ENCODE data around the gene TMEM132A. TPM values are rescaled to one million over a fixed set of nuclear protein-coding genes. Genes with fewer than 3 reads are reported as not detected.

Gene TMEM132A
- total RNA-seq, 2 experiments from 2014 or later = 3.3 to 5.7 TPM

DNA sequence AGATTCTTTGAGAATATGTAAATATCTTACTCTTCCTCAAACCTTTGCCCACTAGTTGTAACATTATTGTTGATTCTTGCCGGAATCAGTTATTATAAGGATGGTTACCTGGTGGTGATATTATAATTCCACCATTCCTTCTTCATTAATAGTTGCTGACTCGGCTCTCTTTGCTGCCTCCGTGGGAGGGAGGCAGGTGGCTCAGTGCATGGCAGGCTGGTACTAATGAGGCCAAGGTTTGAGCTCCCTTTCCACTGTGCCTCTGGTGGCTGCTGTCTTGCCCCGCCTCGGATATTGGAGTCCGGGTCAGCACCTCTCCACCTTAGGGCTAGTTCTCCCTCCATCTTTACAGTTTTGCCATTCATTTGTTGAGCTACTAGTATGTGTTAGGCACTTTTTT lies 59.9 kb downstream of the TMEM132A start:
- peak; percentile 59 for DNase-seq
- Mint-ChIP-seq H3K4me3 (peak overlapping the region; percentile 84), H3K36me3 (peaks cover 84% of the 10 kb centered on the region), H3K27me3 (no peaks in the 10 kb centered on the region), H3K27ac (peak overlapping the region; percentile 99), H3K4me1 (ENCODE audit: low read depth) (peaks cover 90% of the 10 kb centered on the region), H3K9me3 (no peaks in the 10 kb centered on the region)
- ChIA-PET CTCF (no interaction called here), POLR2A (interaction anchor here (0.9 to 5.4 kb wide), 10 partner anchors 11 to 129 kb away, joined by 3 to 46 read pairs (median 5); no protein-coding TSS in a partner anchor)
- intact Hi-C loops (cut with micrococcal nuclease) = no loop called here

GRCh38 chr11:60984636-60985035 lies 60.4 kb downstream of the TMEM132A start:
- peaks cover 94% of the 10 kb centered on the region for H3K4me1 Mint-ChIP-seq (ENCODE audit: low read depth)
- peaks cover 89% of the 10 kb centered on the region for H3K36me3 Mint-ChIP-seq
- peak overlapping the region; percentile 99 for H3K27ac Mint-ChIP-seq
- intact Hi-C loops (cut with micrococcal nuclease) = no loop called here
- POLR2A ChIA-PET = interaction anchor here (0.9 to 5.4 kb wide), 10 partner anchors 10 to 128 kb away, joined by 3 to 46 read pairs (median 5); no protein-coding TSS in a partner anchor
- CTCF ChIA-PET = no interaction called here
- DNase-seq = no peak
- no peaks in the 10 kb centered on the region for H3K9me3 Mint-ChIP-seq
- H3K27me3 Mint-ChIP-seq = no peaks in the 10 kb centered on the region
- H3K4me3 Mint-ChIP-seq = peak overlapping the region; percentile 84

DNA sequence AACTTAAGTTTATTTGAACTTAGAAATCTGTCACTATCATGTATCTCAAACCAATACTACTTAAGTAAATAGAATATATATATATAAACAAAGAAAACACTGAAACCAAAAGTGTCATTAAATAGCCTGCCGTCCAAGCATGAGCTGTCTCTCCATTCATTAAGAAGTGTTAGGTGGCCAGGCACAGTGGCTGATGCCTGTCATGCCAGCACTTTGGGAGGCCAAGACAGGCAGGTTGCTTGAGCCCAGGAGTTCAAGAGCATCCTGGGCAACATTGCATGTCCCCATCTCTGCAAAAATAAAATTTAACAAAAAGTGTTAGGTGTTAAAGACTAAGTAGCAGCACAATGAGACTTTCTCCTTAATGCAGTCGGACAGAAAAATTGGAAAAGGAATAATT lies 61.2 kb downstream of the TMEM132A start:
- ChIA-PET CTCF (interaction anchor here (1.6 kb wide), 1 partner anchor 106 kb away, joined by 4 read pairs; no protein-coding TSS in a partner anchor), POLR2A (interaction anchor here (0.5 to 5.4 kb wide), 18 partner anchors 10 to 143 kb away, joined by 3 to 54 read pairs (median 16); partner anchors contain the start of gene TMEM109)
- Mint-ChIP-seq H3K9me3 (no peaks in the 10 kb centered on the region), H3K4me3 (peak overlapping the region; percentile 84), H3K27ac (peak overlapping the region; percentile 99), H3K27me3 (no peaks in the 10 kb centered on the region), H3K36me3 (peaks cover 89% of the 10 kb centered on the region), H3K4me1 (ENCODE audit: low read depth) (peaks cover 91% of the 10 kb centered on the region)
- intact Hi-C loops (cut with micrococcal nuclease) = no loop called here
- DNase-seq = peak; percentile 43

- intact Hi-C loops (cut with micrococcal nuclease) = loop anchor here (1.0 to 2.0 kb wide), 10 partner anchors 8 to 125 kb away; partner anchors contain the start of genes CD5 and TMEM109
- H3K9me3 Mint-ChIP-seq = no peaks in the 10 kb centered on the region
Observed at GRCh38 chr11:60985991-60986915, 62.0 kb downstream of the TMEM132A start.

More at GRCh38 chr11:60985991-60986915, 62.0 kb downstream of the TMEM132A start:
- ChIA-PET CTCF (interaction anchor here (0.7 to 1.6 kb wide), 2 partner anchors 78 to 106 kb away, joined by 3 to 4 read pairs; no protein-coding TSS in a partner anchor), POLR2A (interaction anchor here (0.8 to 5.4 kb wide), 19 partner anchors 9 to 143 kb away, joined by 3 to 54 read pairs (median 14); partner anchors contain the start of gene TMEM109)
- H3K4me1 Mint-ChIP-seq (ENCODE audit: low read depth) = peaks cover 91% of the 10 kb centered on the region
- peak; percentile 97 for DNase-seq
- peak overlapping the region; percentile 99 for H3K27ac Mint-ChIP-seq
- peaks cover 89% of the 10 kb centered on the region for H3K36me3 Mint-ChIP-seq
- H3K27me3 Mint-ChIP-seq = no peaks in the 10 kb centered on the region
- peak overlapping the region; percentile 84 for H3K4me3 Mint-ChIP-seq

Other genes with a start within 250 kb of the TMEM132A start
- gene MS4A8, start 224.8 kb upstream of the TMEM132A start, total RNA-seq = not detected
- gene MS4A18, start 199.7 kb upstream of the TMEM132A start, total RNA-seq = not detected
- gene MS4A15, start 167.6 kb upstream of the TMEM132A start, total RNA-seq = not detected
- gene MS4A10, start 139.1 kb upstream of the TMEM132A start, total RNA-seq = not detected
- gene CCDC86, start 82.3 kb upstream of the TMEM132A start, total RNA-seq = 10 to 100 TPM; 40.6 to 42.1 TPM
- gene PTGDR2, start 68.5 kb upstream of the TMEM132A start, total RNA-seq = under 1 TPM; 0.33 to 0.36 TPM
- not detected for gene ZP1, start 56.9 kb upstream of the TMEM132A start, total RNA-seq
- 100 to 1,000 TPM; 127 to 139 TPM for gene PRPF19, start 17.9 kb upstream of the TMEM132A start, total RNA-seq
- 100 to 1,000 TPM; 101 to 106 TPM for gene TMEM109, start 10.3 kb upstream of the TMEM132A start, total RNA-seq
- 1 to 10 TPM; 1.3 to 1.8 TPM for gene SLC15A3, start 27.7 kb downstream of the TMEM132A start, total RNA-seq
- 100 to 1,000 TPM; 271 to 279 TPM for gene CD6, start 47.2 kb downstream of the TMEM132A start, total RNA-seq
- gene CD5, start 178.0 kb downstream of the TMEM132A start, total RNA-seq = 100 to 1,000 TPM; 302 to 306 TPM
- 1 to 10 TPM; 9.0 TPM for gene VPS37C, start 237.0 kb downstream of the TMEM132A start, total RNA-seq